ENCODE results near the gene HS6ST1.

GRCh38 chr2:128361376-128362131 lies 42.9 kb upstream of the HS6ST1 start:
- no peak for TF ChIP-seq CTCF (conservative IDR thresholded peaks at IDR 0.05 in 1 of 2, IDR thresholded peaks at IDR 0.05 in 1 of 2; ENCODE audit: low read depth in 1 of 2, low read length in 2 of 2)
- TF ChIP-seq EZH2 (IDR thresholded peaks at IDR 0.05; ENCODE audit: low read length, missing control alignments), result no peak
